ENCODE data around the gene SOWAHA. TPM values are rescaled to one million over a fixed set of nuclear protein-coding genes. Genes with fewer than 3 reads are reported as not detected.

Gene SOWAHA
- polyA plus RNA-seq, 1 donor from 2014 or later, result 23.4 TPM

DNA sequence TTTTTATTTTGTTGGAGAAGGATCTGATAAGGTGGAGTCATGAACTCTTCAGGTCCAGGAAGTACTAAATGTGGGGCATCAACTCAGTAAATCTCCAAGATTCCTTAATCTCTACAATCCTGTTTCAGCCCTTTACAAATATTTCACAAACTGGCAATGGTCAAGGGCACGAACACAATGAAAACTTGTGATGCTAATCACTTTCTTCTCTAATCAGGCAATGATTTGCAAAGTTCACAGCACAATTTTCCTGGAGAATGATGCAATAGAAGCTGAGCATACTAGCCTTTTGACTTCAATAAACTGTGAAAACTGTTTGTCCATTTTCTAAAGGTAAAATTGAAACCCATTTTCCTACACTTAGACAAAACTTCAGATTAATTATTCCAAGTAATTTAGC lies 36.2 kb downstream of the SOWAHA start:
- H2AFZ ChIP-seq (ENCODE audit: low read depth, low read length), result no peak overlapping the region
- H3K27me3 ChIP-seq (ENCODE audit: insufficient read depth, low read depth, low read length), result no peaks in the 10 kb centered on the region
- no peak overlapping the region for H3K9ac ChIP-seq (ENCODE audit: low read length)
- no peak overlapping the region for H3K27ac ChIP-seq (ENCODE audit: low read length)
- H4K20me1 ChIP-seq (ENCODE audit: insufficient read depth), result no peaks in the 10 kb centered on the region
- H3K4me2 ChIP-seq (ENCODE audit: low read length), result no peak overlapping the region
- H3K36me3 ChIP-seq (ENCODE audit: insufficient read depth, low read length), result no peaks in the 10 kb centered on the region
- H3K79me2 ChIP-seq (replicated peaks; ENCODE audit: insufficient read depth, low read length), result no peaks in the 10 kb centered on the region
- no peak overlapping the region for H3K4me3 ChIP-seq (ENCODE audit: low read length)
- H3F3A ChIP-seq (ENCODE audit: insufficient read depth, low read length, poor library complexity, severe bottlenecking), result no peaks in the 10 kb centered on the region
- TF ChIP-seq, protein P1, sequence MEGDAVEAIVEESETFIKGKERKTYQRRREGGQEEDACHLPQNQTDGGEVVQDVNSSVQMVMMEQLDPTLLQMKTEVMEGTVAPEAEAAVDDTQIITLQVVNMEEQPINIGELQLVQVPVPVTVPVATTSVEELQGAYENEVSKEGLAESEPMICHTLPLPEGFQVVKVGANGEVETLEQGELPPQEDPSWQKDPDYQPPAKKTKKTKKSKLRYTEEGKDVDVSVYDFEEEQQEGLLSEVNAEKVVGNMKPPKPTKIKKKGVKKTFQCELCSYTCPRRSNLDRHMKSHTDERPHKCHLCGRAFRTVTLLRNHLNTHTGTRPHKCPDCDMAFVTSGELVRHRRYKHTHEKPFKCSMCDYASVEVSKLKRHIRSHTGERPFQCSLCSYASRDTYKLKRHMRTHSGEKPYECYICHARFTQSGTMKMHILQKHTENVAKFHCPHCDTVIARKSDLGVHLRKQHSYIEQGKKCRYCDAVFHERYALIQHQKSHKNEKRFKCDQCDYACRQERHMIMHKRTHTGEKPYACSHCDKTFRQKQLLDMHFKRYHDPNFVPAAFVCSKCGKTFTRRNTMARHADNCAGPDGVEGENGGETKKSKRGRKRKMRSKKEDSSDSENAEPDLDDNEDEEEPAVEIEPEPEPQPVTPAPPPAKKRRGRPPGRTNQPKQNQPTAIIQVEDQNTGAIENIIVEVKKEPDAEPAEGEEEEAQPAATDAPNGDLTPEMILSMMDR (IDR thresholded peaks at IDR 0.05; ENCODE audit: poor library complexity, severe bottlenecking), result no peak
- TF ChIP-seq POLR2AphosphoS5 (IDR thresholded peaks at IDR 0.05) (no peak), RAD21 (conservative IDR thresholded peaks at IDR 0.05) (no peak), TAF1 (IDR thresholded peaks at IDR 0.05; ENCODE audit: low read depth) (no peak), EZH2 (IDR thresholded peaks at IDR 0.05; ENCODE audit: borderline replicate concordance, insufficient read depth, low read length, poor library complexity, severe bottlenecking) (no peak), SMC3 (conservative IDR thresholded peaks at IDR 0.05; ENCODE audit: poor library complexity) (no peak)
- TF ChIP-seq, protein P2, sequence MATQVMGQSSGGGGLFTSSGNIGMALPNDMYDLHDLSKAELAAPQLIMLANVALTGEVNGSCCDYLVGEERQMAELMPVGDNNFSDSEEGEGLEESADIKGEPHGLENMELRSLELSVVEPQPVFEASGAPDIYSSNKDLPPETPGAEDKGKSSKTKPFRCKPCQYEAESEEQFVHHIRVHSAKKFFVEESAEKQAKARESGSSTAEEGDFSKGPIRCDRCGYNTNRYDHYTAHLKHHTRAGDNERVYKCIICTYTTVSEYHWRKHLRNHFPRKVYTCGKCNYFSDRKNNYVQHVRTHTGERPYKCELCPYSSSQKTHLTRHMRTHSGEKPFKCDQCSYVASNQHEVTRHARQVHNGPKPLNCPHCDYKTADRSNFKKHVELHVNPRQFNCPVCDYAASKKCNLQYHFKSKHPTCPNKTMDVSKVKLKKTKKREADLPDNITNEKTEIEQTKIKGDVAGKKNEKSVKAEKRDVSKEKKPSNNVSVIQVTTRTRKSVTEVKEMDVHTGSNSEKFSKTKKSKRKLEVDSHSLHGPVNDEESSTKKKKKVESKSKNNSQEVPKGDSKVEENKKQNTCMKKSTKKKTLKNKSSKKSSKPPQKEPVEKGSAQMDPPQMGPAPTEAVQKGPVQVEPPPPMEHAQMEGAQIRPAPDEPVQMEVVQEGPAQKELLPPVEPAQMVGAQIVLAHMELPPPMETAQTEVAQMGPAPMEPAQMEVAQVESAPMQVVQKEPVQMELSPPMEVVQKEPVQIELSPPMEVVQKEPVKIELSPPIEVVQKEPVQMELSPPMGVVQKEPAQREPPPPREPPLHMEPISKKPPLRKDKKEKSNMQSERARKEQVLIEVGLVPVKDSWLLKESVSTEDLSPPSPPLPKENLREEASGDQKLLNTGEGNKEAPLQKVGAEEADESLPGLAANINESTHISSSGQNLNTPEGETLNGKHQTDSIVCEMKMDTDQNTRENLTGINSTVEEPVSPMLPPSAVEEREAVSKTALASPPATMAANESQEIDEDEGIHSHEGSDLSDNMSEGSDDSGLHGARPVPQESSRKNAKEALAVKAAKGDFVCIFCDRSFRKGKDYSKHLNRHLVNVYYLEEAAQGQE (IDR thresholded peaks at IDR 0.05; ENCODE audit: borderline replicate concordance), result no peak
- no peaks in the 10 kb centered on the region for H3K9me2 ChIP-seq (ENCODE audit: insufficient read depth, low read length)
- H3K9me3 ChIP-seq (ENCODE audit: low read length), result no peaks in the 10 kb centered on the region

DNA sequence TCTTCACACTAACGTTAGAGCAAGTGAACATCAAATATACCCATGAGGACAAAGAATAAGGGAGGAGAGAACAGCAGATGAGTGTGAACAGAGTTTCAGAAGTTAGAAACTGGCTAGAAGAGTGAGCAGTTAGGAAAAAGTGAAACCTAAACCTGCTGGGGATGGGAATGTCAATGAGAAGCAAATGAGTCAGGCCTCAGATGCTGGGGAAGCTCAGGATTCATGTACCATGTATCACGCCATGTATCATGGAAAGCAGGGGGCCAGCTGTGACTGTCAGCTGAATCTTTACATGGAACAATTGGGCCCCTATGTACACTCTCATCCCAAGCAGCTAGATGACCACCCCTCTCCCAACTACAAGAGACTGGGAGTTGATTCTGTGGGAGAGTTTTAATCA lies 37.0 kb downstream of the SOWAHA start:
- no peak overlapping the region for H2AFZ ChIP-seq (ENCODE audit: low read depth, low read length)
- no peaks in the 10 kb centered on the region for H3K9me2 ChIP-seq (ENCODE audit: insufficient read depth, low read length)
- H3K9me3 ChIP-seq (ENCODE audit: low read length), result no peaks in the 10 kb centered on the region
- H3K4me2 ChIP-seq (ENCODE audit: low read length), result no peak overlapping the region
- H3K27me3 ChIP-seq (ENCODE audit: insufficient read depth, low read depth, low read length), result no peaks in the 10 kb centered on the region
- H3K9ac ChIP-seq (ENCODE audit: low read length), result no peak overlapping the region
- H3K79me2 ChIP-seq (replicated peaks; ENCODE audit: insufficient read depth, low read length), result no peaks in the 10 kb centered on the region
- H3K27ac ChIP-seq (ENCODE audit: low read length), result no peak overlapping the region
- TF ChIP-seq, protein P1 (IDR thresholded peaks at IDR 0.05; ENCODE audit: poor library complexity, severe bottlenecking), result no peak
- TF ChIP-seq EP300 (conservative IDR thresholded peaks at IDR 0.05; ENCODE audit: poor library complexity, severe bottlenecking), result no peak
- TF ChIP-seq POLR2AphosphoS5 (IDR thresholded peaks at IDR 0.05), result no peak
- no peak for TF ChIP-seq EZH2 (IDR thresholded peaks at IDR 0.05; ENCODE audit: borderline replicate concordance, insufficient read depth, low read length, poor library complexity, severe bottlenecking)
- TF ChIP-seq TAF1 (IDR thresholded peaks at IDR 0.05; ENCODE audit: low read depth), result no peak
- TF ChIP-seq MXI1 (conservative IDR thresholded peaks at IDR 0.05; ENCODE audit: poor library complexity, severe bottlenecking), result no peak
- TF ChIP-seq, protein P2 (IDR thresholded peaks at IDR 0.05; ENCODE audit: borderline replicate concordance), result no peak
- TF ChIP-seq RAD21 (conservative IDR thresholded peaks at IDR 0.05), result no peak
- TF ChIP-seq SMC3 (conservative IDR thresholded peaks at IDR 0.05; ENCODE audit: poor library complexity), result no peak
- H3K36me3 ChIP-seq (ENCODE audit: insufficient read depth, low read length), result no peaks in the 10 kb centered on the region
- no peaks in the 10 kb centered on the region for H3F3A ChIP-seq (ENCODE audit: insufficient read depth, low read length, poor library complexity, severe bottlenecking)
- no peaks in the 10 kb centered on the region for H4K20me1 ChIP-seq (ENCODE audit: insufficient read depth)
- H3K4me3 ChIP-seq (ENCODE audit: low read length), result no peak overlapping the region

Measured in neural cell (in vitro differentiated cells).